Measurements from ENCODE around the gene AP3B2. TPM values are rescaled to one million over a fixed set of nuclear protein-coding genes. Genes with fewer than 3 reads are reported as not detected.
"Not testable (repeated sequence)": the region's sequence is repeated elsewhere in the genome, so short reads cannot be mapped to it uniquely, and the experiment has no call there.

Gene AP3B2
- total and polyA plus RNA-seq, 4 donors = 0.94 to 2.2 (median 1.2) TPM

DNA sequence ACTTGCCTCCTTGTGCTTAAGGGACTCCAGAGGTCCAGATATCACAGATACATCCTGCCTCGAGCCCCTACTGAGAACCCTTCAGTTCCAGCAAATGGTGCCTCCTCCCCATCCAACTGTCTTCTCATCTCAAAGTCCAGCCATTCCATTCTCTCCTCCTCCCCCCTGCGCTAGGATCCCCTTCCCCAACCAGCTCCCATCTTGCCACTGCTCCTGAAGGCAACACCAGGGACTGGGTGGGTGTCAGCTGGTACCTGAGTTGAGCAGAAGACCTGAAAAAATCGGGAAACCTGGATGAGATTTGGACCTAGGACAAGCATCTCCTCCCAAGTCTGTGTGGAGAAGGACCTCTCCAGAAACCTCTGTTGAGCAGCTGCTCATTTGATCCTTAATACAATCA, 2.4 kb upstream of the AP3B2 start:
- WGBS, 2 donors = 77 to 81% methylated on average over 3 of the region's 3 CpGs

GRCh38 chr15:82710926-82711490, 1.3 kb upstream of the AP3B2 start:
- Histone ChIP-seq H3K9ac (ENCODE audit: insufficient read depth in 1 of 2, low read length in 2 of 2) (no peak overlapping the region), H3K27ac (ENCODE audit: low read depth in 1 of 2, low read length in 1 of 2) (no peak overlapping the region), H3K4me1 (ENCODE audit: control insufficient read depth in 5 of 5, insufficient read depth in 5 of 5, low read length in 5 of 5) (peaks cover 0 to 11% (median 3%) of the 10 kb centered on the region in 5 donors), H3K27me3 (ENCODE audit: control insufficient read depth in 3 of 3, insufficient read depth in 3 of 3, low read length in 2 of 3) (peaks cover 0 to 6% (median 0%) of the 10 kb centered on the region in 3 donors), H3K36me3 (ENCODE audit: control insufficient read depth in 4 of 4, insufficient read depth in 4 of 4, low read length in 4 of 4) (no peaks in the 10 kb centered on the region), H3K4me3 (no peak overlapping the region), H3K9me3 (ENCODE audit: control insufficient read depth in 4 of 4, insufficient read depth in 3 of 4, low read length in 3 of 4) (peaks cover 0 to 3% (median 0%) of the 10 kb centered on the region in 4 donors)
- 97% methylated on average over 26 of the region's 26 CpGs for WGBS, 2 donors
- DNase-seq (no peak), ATAC-seq (ENCODE audit: insufficient read depth, low FRiP score) (no peak)
- TF ChIP-seq CTCF (IDR thresholded peaks at IDR 0.05; ENCODE audit: control extremely low read depth, extremely low read depth) = no peak

More for the DNA sequence above, 2.4 kb upstream of the AP3B2 start:
- Histone ChIP-seq H3K9ac (ENCODE audit: insufficient read depth in 1 of 2, low read length in 2 of 2) (no peak overlapping the region), H3K9me3 (ENCODE audit: control insufficient read depth in 4 of 4, insufficient read depth in 3 of 4, low read length in 3 of 4) (peaks cover 0 to 3% (median 0%) of the 10 kb centered on the region in 4 donors), H3K36me3 (ENCODE audit: control insufficient read depth in 4 of 4, insufficient read depth in 4 of 4, low read length in 4 of 4) (no peaks in the 10 kb centered on the region), H3K27ac (ENCODE audit: low read depth in 1 of 2, low read length in 1 of 2) (no peak overlapping the region), H3K27me3 (ENCODE audit: control insufficient read depth in 3 of 3, insufficient read depth in 3 of 3, low read length in 2 of 3) (peaks cover 0 to 6% (median 0%) of the 10 kb centered on the region in 3 donors), H3K4me3 (no peak overlapping the region), H3K4me1 (ENCODE audit: control insufficient read depth in 5 of 5, insufficient read depth in 5 of 5, low read length in 5 of 5) (peaks cover 0 to 11% (median 3%) of the 10 kb centered on the region in 5 donors)
- DNase-seq = no peak
- ATAC-seq (ENCODE audit: insufficient read depth, low FRiP score) = no peak
- no peak for TF ChIP-seq CTCF (IDR thresholded peaks at IDR 0.05; ENCODE audit: control extremely low read depth, extremely low read depth)

DNA sequence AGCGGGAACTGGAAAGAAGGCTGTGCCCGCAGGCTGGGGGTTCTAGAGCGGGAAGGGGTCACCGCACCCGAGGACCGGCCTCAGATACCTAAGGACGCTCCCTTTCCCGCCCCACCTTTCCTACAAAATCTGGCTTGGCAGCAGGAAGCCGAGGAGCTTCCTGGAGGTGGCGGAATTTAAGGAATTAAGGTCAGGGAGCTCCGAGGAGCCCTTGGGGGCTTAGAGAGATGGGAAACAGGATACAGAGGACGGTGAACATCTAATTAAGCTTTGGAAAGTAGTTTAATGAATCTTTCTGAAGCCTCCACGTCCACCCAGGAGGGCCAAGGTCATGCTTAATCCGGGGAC, 507 bp upstream of the AP3B2 start:
- TF ChIP-seq CTCF (IDR thresholded peaks at IDR 0.05; ENCODE audit: control extremely low read depth, extremely low read depth) = no peak
- Histone ChIP-seq H3K9ac (ENCODE audit: insufficient read depth in 1 of 2, low read length in 2 of 2) (no peak overlapping the region), H3K9me3 (ENCODE audit: control insufficient read depth in 4 of 4, insufficient read depth in 3 of 4, low read length in 3 of 4) (peaks cover 0 to 3% (median 0%) of the 10 kb centered on the region in 4 donors), H3K27me3 (ENCODE audit: control insufficient read depth in 3 of 3, insufficient read depth in 3 of 3, low read length in 2 of 3) (peaks cover 0 to 8% (median 0%) of the 10 kb centered on the region in 3 donors), H3K27ac (ENCODE audit: low read depth in 1 of 2, low read length in 1 of 2) (no peak overlapping the region), H3K4me1 (ENCODE audit: control insufficient read depth in 5 of 5, insufficient read depth in 5 of 5, low read length in 5 of 5) (peaks cover 0 to 11% (median 3%) of the 10 kb centered on the region in 5 donors), H3K4me3 (peak overlapping the region; percentile 60), H3K36me3 (ENCODE audit: control insufficient read depth in 4 of 4, insufficient read depth in 4 of 4, low read length in 4 of 4) (no peaks in the 10 kb centered on the region)
- 13 to 15% methylated on average over 13 to 14 of the region's 14 CpGs for WGBS, 2 donors
- ATAC-seq (ENCODE audit: insufficient read depth, low FRiP score) (peak; percentile 1), DNase-seq (no peak)

GRCh38 chr15:82709081-82709420, 624 bp downstream of the AP3B2 start:
- Histone ChIP-seq H3K9me3 (ENCODE audit: control insufficient read depth in 4 of 4, insufficient read depth in 3 of 4, low read length in 3 of 4) (peaks cover 0 to 3% (median 0%) of the 10 kb centered on the region in 4 donors), H3K27me3 (ENCODE audit: control insufficient read depth in 3 of 3, insufficient read depth in 3 of 3, low read length in 2 of 3) (peaks cover 0 to 8% (median 0%) of the 10 kb centered on the region in 3 donors), H3K36me3 (ENCODE audit: control insufficient read depth in 4 of 4, insufficient read depth in 4 of 4, low read length in 4 of 4) (no peaks in the 10 kb centered on the region), H3K9ac (ENCODE audit: insufficient read depth in 1 of 2, low read length in 2 of 2) (no peak overlapping the region), H3K27ac (ENCODE audit: low read depth in 1 of 2, low read length in 1 of 2) (no peak overlapping the region), H3K4me1 (ENCODE audit: control insufficient read depth in 5 of 5, insufficient read depth in 5 of 5, low read length in 5 of 5) (peaks cover 0 to 11% (median 3%) of the 10 kb centered on the region in 5 donors), H3K4me3 (peak overlapping the region; percentile 60)
- no peak for TF ChIP-seq CTCF (IDR thresholded peaks at IDR 0.05; ENCODE audit: control extremely low read depth, extremely low read depth)
- peak in 1 of 3 donors; percentile 14 for DNase-seq
- 0 to 1% methylated on average over 8 to 15 of the region's 15 CpGs for WGBS, 2 donors
- no peak for ATAC-seq (ENCODE audit: insufficient read depth, low FRiP score)

DNA sequence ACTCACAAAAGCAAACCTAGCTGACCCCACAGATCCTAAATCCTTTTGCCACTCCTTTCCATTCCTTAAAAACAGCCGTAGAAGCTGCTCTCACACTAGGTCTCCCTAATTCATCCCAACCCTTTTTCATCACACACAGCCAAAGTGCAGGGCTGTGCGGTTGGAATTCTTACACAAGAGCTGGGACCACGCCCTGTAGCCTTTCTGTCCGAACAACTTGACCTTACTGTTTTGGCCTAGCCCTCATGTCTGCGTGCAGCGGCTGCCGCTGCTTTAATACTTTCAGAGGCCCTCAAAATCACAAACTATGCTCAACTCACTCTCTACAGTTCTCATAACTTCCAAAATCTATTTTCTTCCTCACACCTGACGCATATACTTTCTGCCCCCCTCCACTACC, 3.8 kb downstream of the AP3B2 start:
- H3K9me3 ChIP-seq (ENCODE audit: control insufficient read depth in 4 of 4, insufficient read depth in 3 of 4, low read length in 3 of 4); H3K9ac ChIP-seq (ENCODE audit: insufficient read depth in 1 of 2, low read length in 2 of 2); H3K27ac ChIP-seq (ENCODE audit: low read depth in 1 of 2, low read length in 1 of 2); H3K27me3 ChIP-seq (ENCODE audit: control insufficient read depth in 3 of 3, insufficient read depth in 3 of 3, low read length in 2 of 3); DNase-seq; H3K36me3 ChIP-seq (ENCODE audit: control insufficient read depth in 4 of 4, insufficient read depth in 4 of 4, low read length in 4 of 4); ATAC-seq (ENCODE audit: insufficient read depth, low FRiP score); H3K4me3 ChIP-seq: not testable (repeated sequence)
- WGBS, 2 donors = 87 to 88% methylated on average over 8 of the region's 8 CpGs
- H3K4me1 ChIP-seq (ENCODE audit: control insufficient read depth in 5 of 5, insufficient read depth in 5 of 5, low read length in 5 of 5) = peaks cover 0 to 11% (median 3%) of the 10 kb centered on the region in 5 donors
